ENCODE results near the gene IDH1. TPM values are rescaled to one million over a fixed set of nuclear protein-coding genes. Genes with fewer than 3 reads are reported as not detected.
"Not testable (repeated sequence)": the region's sequence is repeated elsewhere in the genome, so short reads cannot be mapped to it uniquely, and the experiment has no call there.

Gene IDH1
- total RNA-seq, 2 donors from 2014 or later, result 103 to 314 TPM

DNA sequence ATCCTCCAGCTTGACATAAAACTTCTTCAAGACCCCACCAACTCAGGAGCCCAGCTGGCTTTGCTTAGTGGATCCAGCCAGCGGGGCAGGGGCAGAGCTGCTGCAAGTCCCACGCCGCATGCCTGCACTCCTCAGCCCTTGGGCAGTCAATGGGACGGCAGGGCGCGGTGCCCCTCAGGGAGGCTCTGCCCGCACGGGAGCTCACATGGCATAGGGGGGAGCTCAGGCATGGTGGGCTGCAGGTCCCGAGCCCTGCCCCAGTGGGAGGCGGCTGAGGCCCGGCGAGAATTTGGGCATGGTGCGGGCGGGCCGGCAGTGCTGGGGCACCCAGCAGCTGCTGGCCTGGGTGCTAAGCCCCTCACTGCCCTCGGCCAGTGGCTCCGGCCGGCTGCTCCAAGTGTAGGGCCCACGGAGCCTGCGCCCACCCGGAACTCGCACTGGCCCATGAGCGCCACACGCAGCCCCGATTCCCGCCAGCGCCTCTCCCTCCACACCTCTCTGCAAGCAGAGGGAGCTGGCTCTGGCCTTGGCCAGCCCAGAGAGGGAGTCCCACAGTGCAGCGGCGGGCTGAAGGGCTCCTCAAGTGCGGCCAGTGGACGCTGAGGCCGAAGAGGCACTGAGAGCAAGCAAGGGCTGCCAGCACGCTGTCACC is 27.2 kb downstream of the IDH1 start:
- Histone ChIP-seq H3K4me1 (replicated peaks) (no peaks in the 10 kb centered on the region), H3K4me3 (no peak overlapping the region), H3K27me3 (replicated peaks; ENCODE audit: insufficient read depth) (no peaks in the 10 kb centered on the region), H3K36me3 (no peaks in the 10 kb centered on the region), H3K9me3 (no peaks in the 10 kb centered on the region), H3K27ac (no peak overlapping the region)
- DNase-seq (ENCODE audit: low spot score), result no peak
- intact Hi-C loops (cut with DNase I), result no loop called here
- TF ChIP-seq POLR2AphosphoS5 (IDR thresholded peaks at IDR 0.05), result no peak
- TF ChIP-seq, protein P1, sequence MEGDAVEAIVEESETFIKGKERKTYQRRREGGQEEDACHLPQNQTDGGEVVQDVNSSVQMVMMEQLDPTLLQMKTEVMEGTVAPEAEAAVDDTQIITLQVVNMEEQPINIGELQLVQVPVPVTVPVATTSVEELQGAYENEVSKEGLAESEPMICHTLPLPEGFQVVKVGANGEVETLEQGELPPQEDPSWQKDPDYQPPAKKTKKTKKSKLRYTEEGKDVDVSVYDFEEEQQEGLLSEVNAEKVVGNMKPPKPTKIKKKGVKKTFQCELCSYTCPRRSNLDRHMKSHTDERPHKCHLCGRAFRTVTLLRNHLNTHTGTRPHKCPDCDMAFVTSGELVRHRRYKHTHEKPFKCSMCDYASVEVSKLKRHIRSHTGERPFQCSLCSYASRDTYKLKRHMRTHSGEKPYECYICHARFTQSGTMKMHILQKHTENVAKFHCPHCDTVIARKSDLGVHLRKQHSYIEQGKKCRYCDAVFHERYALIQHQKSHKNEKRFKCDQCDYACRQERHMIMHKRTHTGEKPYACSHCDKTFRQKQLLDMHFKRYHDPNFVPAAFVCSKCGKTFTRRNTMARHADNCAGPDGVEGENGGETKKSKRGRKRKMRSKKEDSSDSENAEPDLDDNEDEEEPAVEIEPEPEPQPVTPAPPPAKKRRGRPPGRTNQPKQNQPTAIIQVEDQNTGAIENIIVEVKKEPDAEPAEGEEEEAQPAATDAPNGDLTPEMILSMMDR (IDR thresholded peaks at IDR 0.05), result no peak
- TF ChIP-seq POLR2A (IDR thresholded peaks at IDR 0.05), result no peak
- 97% methylated on average over 27 of the region's 33 CpGs for WGBS

DNA sequence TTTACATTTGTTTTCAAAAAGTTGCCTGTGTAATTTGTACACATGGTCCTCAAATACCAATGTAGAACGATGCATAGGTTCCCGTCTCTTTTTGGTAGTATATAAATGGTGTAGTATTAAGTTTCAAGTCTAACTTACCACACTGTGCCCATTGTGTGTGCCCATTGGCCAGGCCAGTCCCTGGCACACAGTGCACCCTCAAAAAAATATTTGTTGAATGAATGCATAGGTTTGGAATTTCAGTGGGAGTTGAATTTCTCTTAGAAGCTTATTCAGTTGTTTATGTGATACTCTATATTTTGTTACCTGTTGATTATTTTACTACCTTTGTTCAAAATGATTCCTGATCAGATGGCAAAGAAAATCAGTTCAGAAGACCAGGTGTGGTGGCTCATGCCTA is 30.1 kb downstream of the IDH1 start:
- Histone ChIP-seq H3K4me1 (replicated peaks) (no peaks in the 10 kb centered on the region), H3K27ac (no peak overlapping the region), H3K9me3 (no peaks in the 10 kb centered on the region), H3K27me3 (replicated peaks; ENCODE audit: insufficient read depth) (no peaks in the 10 kb centered on the region), H3K36me3 (no peaks in the 10 kb centered on the region), H3K4me3 (no peak overlapping the region)
- 85% methylated on average over 2 of the region's 2 CpGs for WGBS
- intact Hi-C loops (cut with DNase I), result no loop called here
- TF ChIP-seq POLR2AphosphoS5 (IDR thresholded peaks at IDR 0.05) (no peak), POLR2A (IDR thresholded peaks at IDR 0.05) (no peak)
- TF ChIP-seq, protein P1 (IDR thresholded peaks at IDR 0.05), result no peak
- no peak for DNase-seq (ENCODE audit: low spot score)

DNA sequence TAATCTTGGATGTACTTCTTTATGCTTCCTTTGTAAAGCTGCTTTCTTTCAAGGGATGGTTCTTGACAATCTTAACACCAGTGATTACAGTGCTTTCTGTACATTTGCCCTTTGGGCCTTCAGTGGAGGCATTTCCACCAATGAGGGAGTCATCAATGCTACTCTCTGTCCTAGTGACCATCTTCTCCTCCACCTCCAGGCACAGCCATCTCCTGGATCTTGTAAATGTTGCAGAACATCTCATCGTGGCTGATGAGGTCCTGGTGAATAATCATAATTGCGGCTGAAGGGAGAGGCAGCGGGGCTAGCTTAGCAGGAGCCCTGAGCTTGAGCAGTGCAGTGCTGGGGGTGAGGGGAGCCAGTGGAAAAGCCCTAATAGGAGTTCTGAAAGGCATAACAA is 32.5 kb downstream of the IDH1 start:
- Histone ChIP-seq H3K36me3 (no peaks in the 10 kb centered on the region), H3K9me3 (no peaks in the 10 kb centered on the region), H3K4me3 (no peak overlapping the region), H3K4me1 (replicated peaks) (no peaks in the 10 kb centered on the region), H3K27me3 (replicated peaks; ENCODE audit: insufficient read depth) (no peaks in the 10 kb centered on the region), H3K27ac (no peak overlapping the region)
- DNase-seq (ENCODE audit: low spot score), result no peak
- WGBS, result 82% methylated on average over 3 of the region's 3 CpGs
- intact Hi-C loops (cut with DNase I), result no loop called here
- TF ChIP-seq, protein P1 (IDR thresholded peaks at IDR 0.05), result no peak
- no peak for TF ChIP-seq POLR2A (IDR thresholded peaks at IDR 0.05)
- TF ChIP-seq POLR2AphosphoS5 (IDR thresholded peaks at IDR 0.05), result no peak

DNA sequence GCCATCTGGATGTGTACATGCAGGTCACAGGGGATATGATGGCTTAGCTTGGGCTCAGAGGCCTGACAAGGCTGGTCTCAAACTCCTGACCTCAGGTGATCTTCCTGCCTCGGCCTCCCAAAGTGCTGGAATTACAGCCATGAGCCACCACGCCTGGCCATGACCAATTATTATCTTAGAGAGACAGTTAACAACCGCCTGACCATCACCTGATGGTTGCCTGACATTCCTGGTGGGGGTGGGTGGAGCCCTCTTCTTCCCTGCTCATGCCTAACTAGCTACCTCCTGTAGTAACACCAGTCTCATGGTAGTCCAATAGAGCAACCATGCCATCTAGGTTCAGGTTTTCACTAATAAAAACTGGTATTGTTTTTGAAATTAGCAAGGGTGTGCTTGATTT is 33.0 kb downstream of the IDH1 start:
- H3K36me3 ChIP-seq; H3K4me1 ChIP-seq (replicated peaks); DNase-seq (ENCODE audit: low spot score); H3K27me3 ChIP-seq (replicated peaks; ENCODE audit: insufficient read depth); H3K27ac ChIP-seq; H3K4me3 ChIP-seq; intact Hi-C loops (cut with DNase I); H3K9me3 ChIP-seq: not testable (repeated sequence)
- 88% methylated on average over 3 of the region's 3 CpGs for WGBS

DNA sequence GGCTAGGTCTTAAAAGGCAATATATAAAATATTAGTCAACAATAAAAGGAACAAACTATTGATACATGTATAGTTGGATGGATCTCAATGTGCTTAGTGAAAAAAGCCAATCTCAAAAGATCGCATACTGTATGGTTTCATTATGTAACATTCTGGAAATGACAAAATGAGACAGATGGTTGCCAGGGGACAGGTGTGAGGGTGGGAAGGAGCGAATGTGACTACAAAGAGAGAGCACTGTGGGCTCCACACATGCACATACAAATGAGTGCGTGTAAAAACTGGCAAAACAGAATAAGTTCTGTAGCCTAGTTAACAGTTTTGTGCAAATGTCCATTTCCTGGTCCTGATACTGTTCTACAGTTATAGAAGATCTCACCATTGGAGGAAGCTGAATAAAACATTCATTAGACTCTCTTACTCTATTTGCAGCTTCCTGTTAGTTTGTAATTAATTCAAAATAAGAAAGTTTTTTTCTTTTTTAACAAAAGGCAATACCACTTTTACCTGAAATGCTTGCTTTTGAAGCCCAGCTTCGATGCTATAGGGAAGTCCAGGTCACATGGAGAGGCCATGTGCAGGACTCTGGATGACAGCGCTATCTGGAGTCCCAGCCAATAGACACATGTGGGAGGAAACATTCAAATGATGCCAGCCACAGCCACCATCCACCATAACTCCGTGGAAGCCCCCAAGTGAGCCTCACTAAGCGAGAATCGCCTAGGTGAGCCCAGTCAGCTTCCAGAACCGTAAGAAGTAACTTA is 44.0 kb downstream of the IDH1 start:
- no peaks in the 10 kb centered on the region for H3K4me1 ChIP-seq (replicated peaks)
- H3K27ac ChIP-seq, result no peak overlapping the region
- no peaks in the 10 kb centered on the region for H3K36me3 ChIP-seq
- TF ChIP-seq POLR2A (IDR thresholded peaks at IDR 0.05), result no peak
- TF ChIP-seq POLR2AphosphoS5 (IDR thresholded peaks at IDR 0.05), result no peak
- TF ChIP-seq, protein P1 (IDR thresholded peaks at IDR 0.05), result no peak
- intact Hi-C loops (cut with DNase I), result no loop called here
- no peaks in the 10 kb centered on the region for H3K9me3 ChIP-seq
- H3K27me3 ChIP-seq (replicated peaks; ENCODE audit: insufficient read depth), result no peaks in the 10 kb centered on the region
- no peak overlapping the region for H3K4me3 ChIP-seq
- DNase-seq (ENCODE audit: low spot score), result no peak
- WGBS, result 87% methylated on average over 9 of the region's 9 CpGs

Data from prostate gland (tissue), 2 donors.